ENCODE data around the gene ANKFY1. TPM values are rescaled to one million over a fixed set of nuclear protein-coding genes. Genes with fewer than 3 reads are reported as not detected.
A peak's percentile ranks its signal among the peaks of the same experiment; 100 is the strongest.
"Not testable (repeated sequence)": the region's sequence is repeated elsewhere in the genome, so short reads cannot be mapped to it uniquely, and the experiment has no call there.

ANKFY1 gene
- total and polyA plus RNA-seq, 7 experiments from 2014 or later, result 11.7 to 84.5 (median 61.5) TPM

GRCh38 chr17:4194796-4195195 is 69.0 kb downstream of the ANKFY1 start:
- H3K9me3 ChIP-seq (ENCODE audit: control insufficient read depth in 2 of 3, low read length in 3 of 3), result no peaks in the 10 kb centered on the region
- Mint-ChIP-seq H3K4me3 (no peak overlapping the region), H3K27me3 (no peaks in the 10 kb centered on the region), H3K27ac (no peak overlapping the region), H3K9me3 (no peaks in the 10 kb centered on the region), H3K4me1 (peaks cover 0 to 7% (median 2%) of the 10 kb centered on the region in 7 donors), H3K36me3 (peaks cover 5 to 29% (median 13%) of the 10 kb centered on the region in 5 donors)
- DNase-seq, result no peak
- H3K27ac ChIP-seq (ENCODE audit: low read depth, low read length), result no peak overlapping the region
- H3K36me3 ChIP-seq (ENCODE audit: control insufficient read depth in 2 of 3, insufficient read depth in 3 of 3, low read length in 3 of 3), result peaks cover 8 to 38% (median 17%) of the 10 kb centered on the region in 3 experiments
- intact Hi-C loops (cut with micrococcal nuclease), result no loop called here
- POLR2A ChIA-PET, result no interaction called here
- no peaks in the 10 kb centered on the region for H3K27me3 ChIP-seq (ENCODE audit: control insufficient read depth in 2 of 2, insufficient read depth in 2 of 2, low read length in 2 of 2)
- no peaks in the 10 kb centered on the region for H3K4me1 ChIP-seq (ENCODE audit: control insufficient read depth in 2 of 2, insufficient read depth in 2 of 2, low read length in 2 of 2)
- CTCF ChIA-PET, result no interaction called here
- no peak overlapping the region for H3K4me3 ChIP-seq (ENCODE audit: low read length)
- ATAC-seq, result no peak

- CTCF ChIA-PET, result interaction anchor here (0.6 kb wide), 1 partner anchor 63 kb away, joined by 4 read pairs; no protein-coding TSS in a partner anchor
- intact Hi-C loops (cut with micrococcal nuclease); H3K27me3 Mint-ChIP-seq; H3K4me1 ChIP-seq (ENCODE audit: control insufficient read depth in 2 of 2, insufficient read depth in 2 of 2, low read length in 2 of 2); POLR2A ChIA-PET; ATAC-seq; H3K27ac ChIP-seq (ENCODE audit: low read depth, low read length); DNase-seq; H3K4me3 Mint-ChIP-seq; H3K9me3 Mint-ChIP-seq; H3K27me3 ChIP-seq (ENCODE audit: control insufficient read depth in 2 of 2, insufficient read depth in 2 of 2, low read length in 2 of 2); H3K9me3 ChIP-seq (ENCODE audit: control insufficient read depth in 2 of 3, low read length in 3 of 3); H3K4me3 ChIP-seq (ENCODE audit: low read length): not testable (repeated sequence)
- Mint-ChIP-seq H3K27ac (peak overlapping the region in 6 of 9 donors; percentile 25 to 91 (median 67)), H3K4me1 (peaks cover 7 to 20% (median 12%) of the 10 kb centered on the region in 7 donors), H3K36me3 (peaks cover 9 to 35% (median 19%) of the 10 kb centered on the region in 5 donors)
- H3K36me3 ChIP-seq (ENCODE audit: control insufficient read depth in 2 of 3, insufficient read depth in 3 of 3, low read length in 3 of 3), result peaks cover 6 to 52% (median 13%) of the 10 kb centered on the region in 3 experiments
Measured at GRCh38 chr17:4190791-4191190, 73.0 kb downstream of the ANKFY1 start.

GRCh38 chr17:4189280-4189679 is 74.5 kb downstream of the ANKFY1 start:
- ATAC-seq (peak; percentile 47), DNase-seq (peak in 5 of 9 donors; percentile 19 to 40 (median 30))
- Histone ChIP-seq H3K27ac (ENCODE audit: low read depth, low read length) (peak overlapping the region; percentile 55), H3K9me3 (ENCODE audit: control insufficient read depth in 2 of 3, low read length in 3 of 3) (no peaks in the 10 kb centered on the region), H3K36me3 (ENCODE audit: control insufficient read depth in 2 of 3, insufficient read depth in 3 of 3, low read length in 3 of 3) (peaks cover 3 to 44% (median 8%) of the 10 kb centered on the region in 3 experiments), H3K4me3 (ENCODE audit: low read length) (no peak overlapping the region), H3K4me1 (ENCODE audit: control insufficient read depth in 2 of 2, insufficient read depth in 2 of 2, low read length in 2 of 2) (peaks cover 0 to 8% of the 10 kb centered on the region in 2 donors), H3K27me3 (ENCODE audit: control insufficient read depth in 2 of 2, insufficient read depth in 2 of 2, low read length in 2 of 2) (no peaks in the 10 kb centered on the region)
- H3K9me3 Mint-ChIP-seq, result peaks cover 0 to 6% (median 0%) of the 10 kb centered on the region in 11 donors
- peaks cover 4 to 23% (median 12%) of the 10 kb centered on the region in 5 donors for H3K36me3 Mint-ChIP-seq
- peak overlapping the region in 8 of 10 donors; percentile 6 to 63 (median 33) for H3K4me3 Mint-ChIP-seq
- CTCF ChIA-PET, result no interaction called here
- POLR2A ChIA-PET, result no interaction called here
- no peaks in the 10 kb centered on the region for H3K27me3 Mint-ChIP-seq
- peak overlapping the region in 8 of 9 donors; percentile 84 to 92 (median 90) for H3K27ac Mint-ChIP-seq
- intact Hi-C loops (cut with micrococcal nuclease), result no loop called here
- H3K4me1 Mint-ChIP-seq, result peaks cover 5 to 20% (median 12%) of the 10 kb centered on the region in 7 donors

GRCh38 chr17:4188076-4188475 is 75.7 kb downstream of the ANKFY1 start:
- no peak for ATAC-seq
- no peak overlapping the region for H3K4me3 ChIP-seq (ENCODE audit: low read length)
- H3K9me3 Mint-ChIP-seq, result peaks cover 0 to 6% (median 0%) of the 10 kb centered on the region in 11 donors
- H3K4me1 ChIP-seq (ENCODE audit: control insufficient read depth in 2 of 2, insufficient read depth in 2 of 2, low read length in 2 of 2), result peaks cover 0 to 8% of the 10 kb centered on the region in 2 donors
- POLR2A ChIA-PET, result interaction anchor here (1.0 to 1.7 kb wide), 3 partner anchors 9 to 42 kb away, joined by 5 to 7 read pairs (median 5); no protein-coding TSS in a partner anchor
- DNase-seq, result no peak
- no peaks in the 10 kb centered on the region for H3K27me3 ChIP-seq (ENCODE audit: control insufficient read depth in 2 of 2, insufficient read depth in 2 of 2, low read length in 2 of 2)
- no peaks in the 10 kb centered on the region for H3K9me3 ChIP-seq (ENCODE audit: control insufficient read depth in 2 of 3, low read length in 3 of 3)
- H3K4me1 Mint-ChIP-seq, result peaks cover 4 to 20% (median 12%) of the 10 kb centered on the region in 7 donors
- no peak overlapping the region for H3K4me3 Mint-ChIP-seq
- CTCF ChIA-PET, result no interaction called here
- peak overlapping the region; percentile 35 for H3K27ac ChIP-seq (ENCODE audit: low read depth, low read length)
- H3K27ac Mint-ChIP-seq, result peak overlapping the region in 7 of 9 donors; percentile 43 to 91 (median 87)
- no peaks in the 10 kb centered on the region for H3K27me3 Mint-ChIP-seq
- intact Hi-C loops (cut with micrococcal nuclease), result no loop called here
- H3K36me3 ChIP-seq (ENCODE audit: control insufficient read depth in 2 of 3, insufficient read depth in 3 of 3, low read length in 3 of 3), result peaks cover 3 to 52% (median 8%) of the 10 kb centered on the region in 3 experiments
- H3K36me3 Mint-ChIP-seq, result peaks cover 4 to 33% (median 20%) of the 10 kb centered on the region in 5 donors

GRCh38 chr17:4187076-4187475 is 76.7 kb downstream of the ANKFY1 start:
- Mint-ChIP-seq H3K36me3 (peaks cover 4 to 40% (median 26%) of the 10 kb centered on the region in 5 donors), H3K27me3 (no peaks in the 10 kb centered on the region), H3K27ac (peak overlapping the region in 2 of 9 donors; percentile 31 to 76), H3K4me3 (no peak overlapping the region), H3K4me1 (peaks cover 4 to 20% (median 12%) of the 10 kb centered on the region in 7 donors), H3K9me3 (peaks cover 0 to 6% (median 0%) of the 10 kb centered on the region in 11 donors)
- Histone ChIP-seq H3K4me3 (ENCODE audit: low read length) (no peak overlapping the region), H3K4me1 (ENCODE audit: control insufficient read depth in 2 of 2, insufficient read depth in 2 of 2, low read length in 2 of 2) (peaks cover 0 to 8% of the 10 kb centered on the region in 2 donors), H3K9me3 (ENCODE audit: control insufficient read depth in 2 of 3, low read length in 3 of 3) (no peaks in the 10 kb centered on the region), H3K27me3 (ENCODE audit: control insufficient read depth in 2 of 2, insufficient read depth in 2 of 2, low read length in 2 of 2) (no peaks in the 10 kb centered on the region), H3K27ac (ENCODE audit: low read depth, low read length) (no peak overlapping the region), H3K36me3 (ENCODE audit: control insufficient read depth in 2 of 3, insufficient read depth in 3 of 3, low read length in 3 of 3) (peaks cover 3 to 61% (median 8%) of the 10 kb centered on the region in 3 experiments)
- ChIA-PET POLR2A (interaction anchor here (1.7 kb wide), 1 partner anchor 8 kb away, joined by 5 read pairs; no protein-coding TSS in a partner anchor), CTCF (interaction anchor here (0.6 to 0.7 kb wide), 2 partner anchors 21 to 1395 kb away, joined by 3 to 4 read pairs; no protein-coding TSS in a partner anchor)
- ATAC-seq (no peak), DNase-seq (no peak)
- intact Hi-C loops (cut with micrococcal nuclease), result no loop called here

GRCh38 chr17:4186357-4186881 is 77.4 kb downstream of the ANKFY1 start:
- ChIA-PET CTCF (no interaction called here), POLR2A (interaction anchor here (0.6 to 1.3 kb wide), 2 partner anchors 10 to 143 kb away, joined by 3 to 5 read pairs; no protein-coding TSS in a partner anchor)
- Mint-ChIP-seq H3K27ac (peak overlapping the region in 3 of 9 donors; percentile 21 to 31 (median 31)), H3K36me3 (peaks cover 4 to 46% (median 29%) of the 10 kb centered on the region in 5 donors), H3K9me3 (peaks cover 0 to 6% (median 0%) of the 10 kb centered on the region in 11 donors), H3K4me1 (peaks cover 4 to 20% (median 12%) of the 10 kb centered on the region in 7 donors), H3K4me3 (no peak overlapping the region), H3K27me3 (no peaks in the 10 kb centered on the region)
- H3K9me3 ChIP-seq (ENCODE audit: control insufficient read depth in 2 of 3, low read length in 3 of 3), result no peaks in the 10 kb centered on the region
- no peak for DNase-seq
- H3K27ac ChIP-seq (ENCODE audit: low read depth, low read length), result no peak overlapping the region
- H3K36me3 ChIP-seq (ENCODE audit: control insufficient read depth in 2 of 3, insufficient read depth in 3 of 3, low read length in 3 of 3), result peaks cover 3 to 68% (median 8%) of the 10 kb centered on the region in 3 experiments
- H3K4me1 ChIP-seq (ENCODE audit: control insufficient read depth in 2 of 2, insufficient read depth in 2 of 2, low read length in 2 of 2), result peaks cover 0 to 8% of the 10 kb centered on the region in 2 donors
- no peak for ATAC-seq
- H3K27me3 ChIP-seq (ENCODE audit: control insufficient read depth in 2 of 2, insufficient read depth in 2 of 2, low read length in 2 of 2), result no peaks in the 10 kb centered on the region
- no peak overlapping the region for H3K4me3 ChIP-seq (ENCODE audit: low read length)
- intact Hi-C loops (cut with micrococcal nuclease), result no loop called here

All from naive thymus-derived CD4-positive, alpha-beta T cell (primary cell).